DOHH2 (cell line): ENCODE measurements around the gene TMEM272.

ENCODE experiments used
- H3F3A ChIP-seq: fragments of 200-600 bp; sonication (generic), shearing (Covaris generic); 2 replicates; pipeline ENCODE4 v1.6.0; 2016; ENCODE audit warnings: antibody characterized with exemption, mild to moderate bottlenecking; ENCODE audit not compliant: control insufficient read depth, insufficient read depth
- H3K27ac ChIP-seq: fragments of 200-600 bp; sonication (generic); 2 replicates; pipeline ENCODE4 v1.5.1; 2014; ENCODE audit warnings: low read depth, mild to moderate bottlenecking, low read length, moderate library complexity
- H3K27me3 ChIP-seq: fragments of 200-600 bp; sonication (generic); 2 replicates; pipeline ENCODE4 v1.6.1; 2014; ENCODE audit warnings: mild to moderate bottlenecking, low read length, mixed read lengths; ENCODE audit not compliant: control insufficient read depth
- H3K36me3 ChIP-seq: fragments of 200-600 bp; sonication (generic); 2 replicates; pipeline ENCODE4 v1.6.1; 2014; ENCODE audit warnings: mild to moderate bottlenecking, low read length, moderate library complexity, mixed read lengths; ENCODE audit not compliant: control insufficient read depth
- H3K4me1 ChIP-seq: fragments of 200-600 bp; sonication (generic); 2 replicates; pipeline ENCODE4 v1.6.1; 2014; ENCODE audit warnings: mild to moderate bottlenecking, low read length, mixed read lengths; ENCODE audit not compliant: control insufficient read depth
- H3K4me2 ChIP-seq: fragments of 200-600 bp; sonication (generic); 2 replicates; pipeline ENCODE4 v1.6.0; 2014; ENCODE audit warnings: mild to moderate bottlenecking, low read length, moderate library complexity
- H3K4me3 ChIP-seq: fragments of 200-600 bp; sonication (generic); 2 replicates; pipeline ENCODE4 v1.5.1; 2014; ENCODE audit warnings: mild to moderate bottlenecking, low read length, mixed read lengths
- H3K79me2 ChIP-seq: fragments of 200-600 bp; sonication (generic); 2 replicates; pipeline ENCODE4 v1.6.1; 2014; ENCODE audit warnings: mild to moderate bottlenecking, low read length, mixed read lengths; ENCODE audit not compliant: control insufficient read depth
- H3K9me2 ChIP-seq: fragments of 200-600 bp; sonication (generic); replicated peaks from 2 replicates; pipeline ENCODE4 v1.6.1; 2014; ENCODE audit warnings: mild to moderate bottlenecking, low read length, mixed read lengths; ENCODE audit not compliant: control insufficient read depth
- H3K9me3 ChIP-seq: fragments of 200-600 bp; sonication (generic); 2 replicates; pipeline ENCODE4 v1.6.1; 2014; ENCODE audit warnings: antibody characterized with exemption, low read length, mixed read lengths; ENCODE audit not compliant: control insufficient read depth, insufficient read depth
- H4K20me1 ChIP-seq: fragments of 200-600 bp; sonication (generic); 2 replicates; pipeline ENCODE4 v1.6.0; 2014; ENCODE audit warnings: low read depth, mild to moderate bottlenecking, antibody characterized with exemption, low read length, moderate library complexity; ENCODE audit not compliant: control insufficient read depth, insufficient read depth
- EZH2phosphoT487 ChIP-seq: fragments of 200-600 bp; sonication (generic); IDR thresholded peaks from 2 replicates; pipeline ENCODE4 v1.6.1; 2017; ENCODE audit warnings: borderline replicate concordance, mild to moderate bottlenecking, antibody characterized with exemption, low read length, moderate library complexity, mixed read lengths
- TF ChIP-seq, protein P1 (sequence below): fragments of 200-600 bp; sonication (generic); IDR thresholded peaks from one replicate; pipeline ENCODE4 v1.5.1; 2014; ENCODE audit warnings: antibody characterized with exemption, mild to moderate bottlenecking, low read depth, low read length; ENCODE audit not compliant: poor library complexity, severe bottlenecking

TMEM272 gene

DNA sequence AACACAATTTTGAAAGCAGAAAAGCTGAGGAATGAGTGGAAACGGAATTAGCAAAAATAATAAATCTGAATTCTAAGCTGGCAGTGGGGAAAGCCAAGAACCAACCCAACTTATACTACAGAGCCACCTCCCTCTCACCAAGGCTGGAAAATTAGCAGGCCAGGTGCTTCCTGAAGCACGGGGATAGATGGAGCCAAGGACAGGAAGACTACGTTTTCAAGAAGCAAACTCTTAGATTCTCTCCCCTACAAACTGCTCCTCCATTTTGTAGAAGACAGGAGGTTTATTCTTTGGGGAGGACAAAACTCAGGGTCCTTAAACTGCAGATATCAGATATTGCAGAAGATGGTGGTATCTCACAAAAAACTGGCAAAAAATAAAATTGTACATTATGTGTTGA is 25.6 kb upstream of the TMEM272 start:
- no peak for TF ChIP-seq EZH2phosphoT487
- TF ChIP-seq, protein P1, sequence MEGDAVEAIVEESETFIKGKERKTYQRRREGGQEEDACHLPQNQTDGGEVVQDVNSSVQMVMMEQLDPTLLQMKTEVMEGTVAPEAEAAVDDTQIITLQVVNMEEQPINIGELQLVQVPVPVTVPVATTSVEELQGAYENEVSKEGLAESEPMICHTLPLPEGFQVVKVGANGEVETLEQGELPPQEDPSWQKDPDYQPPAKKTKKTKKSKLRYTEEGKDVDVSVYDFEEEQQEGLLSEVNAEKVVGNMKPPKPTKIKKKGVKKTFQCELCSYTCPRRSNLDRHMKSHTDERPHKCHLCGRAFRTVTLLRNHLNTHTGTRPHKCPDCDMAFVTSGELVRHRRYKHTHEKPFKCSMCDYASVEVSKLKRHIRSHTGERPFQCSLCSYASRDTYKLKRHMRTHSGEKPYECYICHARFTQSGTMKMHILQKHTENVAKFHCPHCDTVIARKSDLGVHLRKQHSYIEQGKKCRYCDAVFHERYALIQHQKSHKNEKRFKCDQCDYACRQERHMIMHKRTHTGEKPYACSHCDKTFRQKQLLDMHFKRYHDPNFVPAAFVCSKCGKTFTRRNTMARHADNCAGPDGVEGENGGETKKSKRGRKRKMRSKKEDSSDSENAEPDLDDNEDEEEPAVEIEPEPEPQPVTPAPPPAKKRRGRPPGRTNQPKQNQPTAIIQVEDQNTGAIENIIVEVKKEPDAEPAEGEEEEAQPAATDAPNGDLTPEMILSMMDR: no peak
- no peaks in the 10 kb centered on the region for H3K79me2 ChIP-seq
- H3K9me2 ChIP-seq: no peaks in the 10 kb centered on the region
- H3K27me3 ChIP-seq: peaks cover 23% of the 10 kb centered on the region
- H3K4me3 ChIP-seq: no peak overlapping the region
- no peaks in the 10 kb centered on the region for H3F3A ChIP-seq
- H3K9me3 ChIP-seq: no peaks in the 10 kb centered on the region
- H3K4me2 ChIP-seq: no peak overlapping the region
- H3K36me3 ChIP-seq: no peaks in the 10 kb centered on the region
- H3K27ac ChIP-seq: no peak overlapping the region
- no peaks in the 10 kb centered on the region for H3K4me1 ChIP-seq
- no peaks in the 10 kb centered on the region for H4K20me1 ChIP-seq

DNA sequence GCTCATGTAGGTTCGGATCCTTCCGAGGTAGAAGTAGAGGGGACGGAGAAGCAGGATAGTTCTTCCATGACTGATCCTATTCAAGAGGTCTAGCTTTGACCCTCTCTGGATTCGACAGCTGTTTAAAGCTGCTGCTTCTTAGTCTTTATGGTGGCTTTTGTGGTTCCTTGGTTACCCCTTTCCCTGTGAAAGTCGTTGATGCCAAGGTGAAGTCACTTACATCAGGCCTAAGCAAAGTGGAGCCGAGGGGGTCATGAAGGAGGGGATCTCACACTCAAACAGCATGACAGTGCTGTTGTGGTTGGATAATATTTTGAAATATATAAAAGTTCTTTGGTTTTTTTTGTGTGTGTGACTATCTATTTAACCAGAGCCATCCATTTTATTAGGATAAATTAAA is 24.9 kb upstream of the TMEM272 start:
- Histone ChIP-seq H3K4me1 (no peaks in the 10 kb centered on the region), H3F3A (no peaks in the 10 kb centered on the region)
- no peak for TF ChIP-seq EZH2phosphoT487
- TF ChIP-seq, protein P1: no peak

DNA sequence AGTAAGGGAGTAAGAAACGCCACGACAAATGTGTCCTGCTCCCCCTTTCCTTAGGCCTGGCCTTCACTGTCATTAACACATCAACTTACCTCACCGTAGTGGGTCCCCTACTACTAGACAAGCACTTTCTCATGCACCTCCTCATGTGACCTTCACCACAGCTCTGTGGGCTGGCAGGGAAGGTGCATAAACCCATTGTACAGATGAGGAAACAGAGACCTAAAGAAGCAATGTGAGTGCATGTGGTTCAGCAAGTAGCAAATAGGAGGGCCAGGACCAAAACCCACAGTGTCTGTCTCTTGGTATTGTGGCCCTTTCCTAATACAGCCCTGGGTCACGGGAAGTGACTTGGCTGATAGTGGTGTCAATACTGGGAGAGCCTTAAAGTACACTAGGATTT is 22.1 kb upstream of the TMEM272 start:
- no peaks in the 10 kb centered on the region for H3F3A ChIP-seq
- H3K4me3 ChIP-seq: no peak overlapping the region
- H3K9me3 ChIP-seq: no peaks in the 10 kb centered on the region
- no peaks in the 10 kb centered on the region for H3K36me3 ChIP-seq
- no peak overlapping the region for H3K27ac ChIP-seq
- no peaks in the 10 kb centered on the region for H3K9me2 ChIP-seq
- TF ChIP-seq, protein P1: no peak
- no peak for TF ChIP-seq EZH2phosphoT487
- no peak overlapping the region for H3K4me2 ChIP-seq
- H3K4me1 ChIP-seq: no peaks in the 10 kb centered on the region
- no peaks in the 10 kb centered on the region for H4K20me1 ChIP-seq
- no peaks in the 10 kb centered on the region for H3K79me2 ChIP-seq
- H3K27me3 ChIP-seq: peaks cover 39% of the 10 kb centered on the region

More for the DNA sequence above, 24.9 kb upstream of the TMEM272 start:
- Histone ChIP-seq H3K4me2 (no peak overlapping the region), H4K20me1 (no peaks in the 10 kb centered on the region), H3K27me3 (peaks cover 23% of the 10 kb centered on the region), H3K36me3 (no peaks in the 10 kb centered on the region), H3K4me3 (no peak overlapping the region), H3K27ac (no peak overlapping the region), H3K9me3 (no peaks in the 10 kb centered on the region), H3K9me2 (no peaks in the 10 kb centered on the region), H3K79me2 (no peaks in the 10 kb centered on the region)

DNA sequence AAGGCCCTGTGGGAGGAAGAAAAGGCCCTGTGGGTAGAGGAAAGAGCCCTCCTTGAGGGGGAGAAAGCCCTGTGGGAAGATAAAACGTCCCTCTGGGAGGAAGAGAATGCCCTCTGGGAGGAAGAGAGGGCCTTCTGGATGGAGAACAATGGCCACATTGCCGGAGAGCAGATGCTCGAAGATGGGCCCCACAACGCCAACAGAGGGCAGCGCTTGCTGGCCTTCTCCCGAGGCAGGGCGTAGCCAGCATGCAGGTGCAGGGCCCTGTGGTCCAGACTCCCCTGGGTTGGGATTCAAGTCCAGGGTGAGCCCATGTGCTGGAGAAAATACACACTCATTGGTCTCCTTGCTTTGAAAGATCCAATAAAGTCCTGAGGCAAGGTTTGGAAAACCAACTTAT is 20.9 kb upstream of the TMEM272 start:
- Histone ChIP-seq H3K27me3 (peaks cover 46% of the 10 kb centered on the region), H3K27ac (no peak overlapping the region), H3K36me3 (no peaks in the 10 kb centered on the region), H4K20me1 (no peaks in the 10 kb centered on the region), H3K4me2 (no peak overlapping the region), H3K4me3 (no peak overlapping the region), H3K4me1 (no peaks in the 10 kb centered on the region), H3F3A (no peaks in the 10 kb centered on the region), H3K9me3 (no peaks in the 10 kb centered on the region), H3K9me2 (no peaks in the 10 kb centered on the region), H3K79me2 (no peaks in the 10 kb centered on the region)
- TF ChIP-seq, protein P1: no peak
- TF ChIP-seq EZH2phosphoT487: no peak
